ENCODE measurements around the gene ZNF143. TPM values are rescaled to one million over a fixed set of nuclear protein-coding genes. Genes with fewer than 3 reads are reported as not detected.
A peak's percentile ranks its signal among the peaks of the same experiment; 100 is the strongest.

The ZNF143 gene
- total RNA-seq, 1 experiment from 2014 or later, result 30.2 TPM

DNA sequence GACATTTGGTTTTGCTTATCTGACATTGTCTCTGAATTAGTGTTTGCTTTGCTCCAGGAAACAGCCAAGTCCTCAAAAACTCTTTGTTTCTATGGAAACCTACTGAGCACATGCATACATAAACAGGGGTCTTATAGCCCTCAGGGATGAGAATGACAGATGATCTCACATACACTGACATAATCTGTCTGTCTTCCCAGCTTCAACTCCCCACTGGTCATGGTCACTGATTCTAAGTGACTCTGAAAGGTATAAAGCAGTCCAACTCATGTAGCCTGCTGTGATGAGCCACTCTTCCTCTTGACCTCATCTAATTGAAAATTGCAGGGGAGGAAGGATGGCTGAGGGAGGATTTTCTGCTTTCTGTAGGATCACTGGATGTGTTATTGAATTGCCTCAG lies 12.6 kb downstream of the ZNF143 start:
- Histone ChIP-seq H3K36me3 (ENCODE audit: control insufficient read depth, insufficient read depth, low read length) (no peaks in the 10 kb centered on the region), H3K27ac (ENCODE audit: low read length) (no peak overlapping the region), H3K27me3 (ENCODE audit: control insufficient read depth, insufficient read depth, low read length) (no peaks in the 10 kb centered on the region), H3K4me1 (ENCODE audit: control insufficient read depth, insufficient read depth, low read length) (no peaks in the 10 kb centered on the region), H3K4me3 (ENCODE audit: low read depth in 2 of 2, low read length in 2 of 2) (no peak overlapping the region), H3K9me3 (ENCODE audit: control insufficient read depth, insufficient read depth, low read depth, low read length) (no peaks in the 10 kb centered on the region)
- in situ Hi-C loops (cut with HindIII; ENCODE audit: low pct_unique_long_range_greater_than_20kb, low sequenced_read_pairs), result no loop called here
- ChIA-PET POLR2A (interaction anchor here (1.0 kb wide), 1 partner anchor 13 kb away, joined by 4 read pairs; the partner anchor contains the start of gene ZNF143), CTCF (no interaction called here)
- BruUV-seq (replicated peaks), result TSS peak; percentile 35
- no peak for ATAC-seq
- DNase-seq (ENCODE audit: low read depth, low spot score), result no peak
- TF ChIP-seq REST (IDR thresholded peaks at IDR 0.05; ENCODE audit: insufficient read depth in 1 of 2, low read depth in 2 of 2, low read length in 1 of 2), result no peak
- TF ChIP-seq, protein P1, sequence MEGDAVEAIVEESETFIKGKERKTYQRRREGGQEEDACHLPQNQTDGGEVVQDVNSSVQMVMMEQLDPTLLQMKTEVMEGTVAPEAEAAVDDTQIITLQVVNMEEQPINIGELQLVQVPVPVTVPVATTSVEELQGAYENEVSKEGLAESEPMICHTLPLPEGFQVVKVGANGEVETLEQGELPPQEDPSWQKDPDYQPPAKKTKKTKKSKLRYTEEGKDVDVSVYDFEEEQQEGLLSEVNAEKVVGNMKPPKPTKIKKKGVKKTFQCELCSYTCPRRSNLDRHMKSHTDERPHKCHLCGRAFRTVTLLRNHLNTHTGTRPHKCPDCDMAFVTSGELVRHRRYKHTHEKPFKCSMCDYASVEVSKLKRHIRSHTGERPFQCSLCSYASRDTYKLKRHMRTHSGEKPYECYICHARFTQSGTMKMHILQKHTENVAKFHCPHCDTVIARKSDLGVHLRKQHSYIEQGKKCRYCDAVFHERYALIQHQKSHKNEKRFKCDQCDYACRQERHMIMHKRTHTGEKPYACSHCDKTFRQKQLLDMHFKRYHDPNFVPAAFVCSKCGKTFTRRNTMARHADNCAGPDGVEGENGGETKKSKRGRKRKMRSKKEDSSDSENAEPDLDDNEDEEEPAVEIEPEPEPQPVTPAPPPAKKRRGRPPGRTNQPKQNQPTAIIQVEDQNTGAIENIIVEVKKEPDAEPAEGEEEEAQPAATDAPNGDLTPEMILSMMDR (IDR thresholded peaks at IDR 0.05), result no peak
- TF ChIP-seq POLR2AphosphoS5 (IDR thresholded peaks at IDR 0.05; ENCODE audit: low read depth, low read length), result no peak
- TF ChIP-seq TCF7L2 (IDR thresholded peaks at IDR 0.05; ENCODE audit: low read depth, low read length), result no peak
- no peak for TF ChIP-seq SIN3A (IDR thresholded peaks at IDR 0.05; ENCODE audit: borderline replicate concordance, insufficient read depth, low read depth, low read length)
- intact Hi-C loops (cut with micrococcal nuclease; ENCODE audit: unreplicated experiment), result no loop called here

DNA sequence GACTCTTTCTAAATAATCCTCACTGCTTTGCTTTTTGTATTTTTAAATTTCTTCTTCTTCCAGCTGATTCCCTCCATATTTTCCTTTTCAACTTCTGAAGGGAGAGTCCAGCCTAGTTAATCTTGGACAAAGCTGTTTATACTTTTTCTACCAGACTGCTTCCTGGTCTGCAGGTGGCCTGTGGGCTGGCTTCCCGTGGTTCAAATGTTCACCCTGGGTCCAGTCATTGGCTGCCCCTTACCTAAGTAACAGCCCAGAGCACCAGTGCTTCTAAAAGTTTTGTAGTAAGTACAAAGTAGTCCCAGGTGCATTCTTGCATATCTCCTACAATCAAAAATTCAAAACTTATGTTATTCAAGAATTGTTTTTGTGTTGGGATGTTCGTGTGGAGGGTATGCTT lies 19.1 kb downstream of the ZNF143 start:
- Histone ChIP-seq H3K4me1 (ENCODE audit: control insufficient read depth, insufficient read depth, low read length) (no peaks in the 10 kb centered on the region), H3K27me3 (ENCODE audit: control insufficient read depth, insufficient read depth, low read length) (no peaks in the 10 kb centered on the region), H3K9me3 (ENCODE audit: control insufficient read depth, insufficient read depth, low read depth, low read length) (no peaks in the 10 kb centered on the region), H3K27ac (ENCODE audit: low read length) (no peak overlapping the region), H3K4me3 (ENCODE audit: low read depth in 2 of 2, low read length in 2 of 2) (no peak overlapping the region), H3K36me3 (ENCODE audit: control insufficient read depth, insufficient read depth, low read length) (no peaks in the 10 kb centered on the region)
- ChIA-PET POLR2A (interaction anchor here (0.6 kb wide), 1 partner anchor 18 kb away, joined by 4 read pairs; no protein-coding TSS in a partner anchor), CTCF (interaction anchor here (1.1 kb wide), 1 partner anchor 27 kb away, joined by 4 read pairs; no protein-coding TSS in a partner anchor)
- no TSS peak for BruUV-seq (replicated peaks)
- no peak for TF ChIP-seq SIN3A (IDR thresholded peaks at IDR 0.05; ENCODE audit: borderline replicate concordance, insufficient read depth, low read depth, low read length)
- TF ChIP-seq POLR2AphosphoS5 (IDR thresholded peaks at IDR 0.05; ENCODE audit: low read depth, low read length), result no peak
- TF ChIP-seq TCF7L2 (IDR thresholded peaks at IDR 0.05; ENCODE audit: low read depth, low read length), result no peak
- no peak for TF ChIP-seq REST (IDR thresholded peaks at IDR 0.05; ENCODE audit: insufficient read depth in 1 of 2, low read depth in 2 of 2, low read length in 1 of 2)
- TF ChIP-seq, protein P1 (IDR thresholded peaks at IDR 0.05), result no peak
- no peak for ATAC-seq
- DNase-seq (ENCODE audit: low read depth, low spot score), result no peak
- intact Hi-C loops (cut with micrococcal nuclease; ENCODE audit: unreplicated experiment) (no loop called here), in situ Hi-C loops (cut with HindIII; ENCODE audit: low pct_unique_long_range_greater_than_20kb, low sequenced_read_pairs) (no loop called here)

Data from Panc1 (cell line).